HepG2 (cell line): Measurements from ENCODE around the gene GJA5. TPM values are rescaled to one million over a fixed set of nuclear protein-coding genes. Genes with fewer than 3 reads are reported as not detected.
A peak's percentile ranks its signal among the peaks of the same experiment; 100 is the strongest.
"Not testable (repeated sequence)": the region's sequence is repeated elsewhere in the genome, so short reads cannot be mapped to it uniquely, and the experiment has no call there.

Experiments
- ATAC-seq: fragments of 200-7000 bp; cut with Tn5 transposase; 3 replicates; pipeline ENCODE4 v1.9.1; 2020; ENCODE audit warnings: mild to moderate bottlenecking, moderate library complexity
- BruUV-seq: library from RNA; stranded (reverse); fragments of 400-500 nt; replicated peaks from 2 replicates; lab custom pipeline; 2021; lab: Mats Ljungman, UMichigan
- CTCF ChIA-PET: fragments of 300-600 bp; formaldehyde crosslinking; extraction: SDS; loops from one replicate; lab custom pipeline; 2021; ENCODE audit warnings: low total read pairs, inconsistent platforms, low intra/inter-chr PET ratio; lab: Yijun Ruan, JAX
- POLR2A ChIA-PET: fragments of 350-600 bp; sonication (Branson Sonifier 250); formaldehyde crosslinking; loops from one replicate; lab custom pipeline; 2020; ENCODE audit warnings: antibody characterized with exemption, inconsistent platforms; lab: Yijun Ruan, JAX
- DNase-seq: peaks from one replicate; pipeline ENCODE4 v3.0.0-alpha.2; 2015; ENCODE audit warnings: low spot score
- FAIRE-seq: peaks from 3 replicates; lab custom pipeline; 2011; peaks lifted over from hg19 to GRCh38; lab: Jason Lieb, UNC
- H2AFZ ChIP-seq: one replicate; pipeline ENCODE4 v1.6.1; 2011; ENCODE audit warnings: low read length, inconsistent platforms
- H3K27ac ChIP-seq: fragments of 300-600 bp; 3 replicates; pipeline ENCODE4 v1.8.0; 2011; ENCODE audit warnings: mixed run types, mild to moderate bottlenecking, mixed read lengths, low read length, inconsistent platforms; ENCODE audit not compliant: insufficient read depth; ENCODE audit errors: extremely low read length
- H3K27me3 ChIP-seq, 2 experiments: fragments of 200-600 bp in 1 of 2; 2 replicates in 1 of 2; 3 replicates in 1 of 2; pipeline versions ENCODE4 v1.6.0 to v1.8.0; 2011; ENCODE audit warnings: low read length in 2 of 2, mild to moderate bottlenecking in 2 of 2, moderate library complexity in 2 of 2, inconsistent platforms in 1 of 2; ENCODE audit not compliant: insufficient read depth in 2 of 2, control insufficient read depth in 1 of 2
- H3K36me3 ChIP-seq, 2 experiments: fragments of 200-600 bp in 1 of 2; replicated peaks in 1 of 2; 2 replicates in 1 of 2; 3 replicates in 1 of 2; pipeline versions ENCODE4 v1.5.1 to v1.8.0; 2011; ENCODE audit warnings: low read length in 2 of 2, inconsistent platforms in 1 of 2; ENCODE audit not compliant: insufficient read depth in 2 of 2, control insufficient read depth in 1 of 2
- H3K4me1 ChIP-seq: 2 replicates; pipeline ENCODE4 v1.5.1; 2012; ENCODE audit warnings: low read length, inconsistent platforms; ENCODE audit not compliant: insufficient read depth
- H3K4me2 ChIP-seq: 2 replicates; pipeline ENCODE4 v1.6.0; 2011; ENCODE audit warnings: low read depth, low read length, inconsistent platforms
- H3K4me3 ChIP-seq, 3 experiments: fragments of 200-600 bp in 1 of 3; sonication (generic), shearing (Covaris generic) in 1 of 3; replicated peaks in 1 of 3; 2 replicates each; pipeline ENCODE4 v1.5.1; 2011 to 2016; ENCODE audit warnings: low read length in 3 of 3, inconsistent platforms in 2 of 3, low read depth in 2 of 3, mild to moderate bottlenecking in 2 of 3, control low read depth in 1 of 3, mixed read lengths in 1 of 3; ENCODE audit not compliant: insufficient read depth in 1 of 3
- H3K79me2 ChIP-seq: one replicate; pipeline ENCODE4 v1.6.1; 2011; ENCODE audit warnings: low read length, inconsistent platforms; ENCODE audit not compliant: insufficient read depth
- H3K9ac ChIP-seq: 2 replicates; pipeline ENCODE4 v1.6.0; 2011; ENCODE audit warnings: mild to moderate bottlenecking, low read depth, low read length, inconsistent platforms; ENCODE audit not compliant: insufficient read depth
- H3K9me3 ChIP-seq: 2 replicates; pipeline ENCODE4 v1.5.1; 2012; ENCODE audit warnings: mild to moderate bottlenecking, low read length
- H4K20me1 ChIP-seq: 2 replicates; pipeline ENCODE4 v1.6.0; 2011; ENCODE audit warnings: inconsistent platforms, mild to moderate bottlenecking, low read length, moderate library complexity; ENCODE audit not compliant: insufficient read depth
- ARNTL ChIP-seq: sonication (generic); formaldehyde crosslinking; IDR thresholded peaks from 2 replicates; pipeline ENCODE4 v1.4.0; 2020; ENCODE audit warnings: mild to moderate bottlenecking, missing genetic modification reagents
- BCL6 ChIP-seq: IDR thresholded peaks from 2 replicates; pipeline ENCODE4 v1.6.1; 2016; ENCODE audit warnings: missing genetic modification reagents, missing compliant biosample characterization
- NR2C2 ChIP-seq: sonication (generic); formaldehyde crosslinking; IDR thresholded peaks from 2 replicates; pipeline ENCODE4 v1.4.0; 2020; ENCODE audit warnings: missing genetic modification reagents, mild to moderate bottlenecking, moderate library complexity, borderline replicate concordance
- PITX1 ChIP-seq: sonication (generic); formaldehyde crosslinking; IDR thresholded peaks from 2 replicates; pipeline ENCODE4 v1.5.1; 2020; ENCODE audit warnings: mild to moderate bottlenecking, missing genetic modification reagents
- SOX13 ChIP-seq, 3 experiments: fragments of 450-650 bp in 1 of 3; sonication (generic) in 1 of 3; formaldehyde crosslinking in 1 of 3; IDR thresholded peaks in 2 of 3; conservative IDR thresholded peaks in 1 of 3; 2 replicates each; pipeline versions ENCODE4 v1.5.0 to v1.6.1; 2016 to 2020; ENCODE audit warnings: antibody characterized with exemption in 1 of 3, mild to moderate bottlenecking in 1 of 3, missing compliant biosample characterization in 1 of 3, missing genetic modification reagents in 1 of 3, moderate library complexity in 1 of 3
- SOX5 ChIP-seq: IDR thresholded peaks from 2 replicates; pipeline ENCODE4 v1.6.1; 2016; ENCODE audit warnings: borderline replicate concordance
- ZNF609 ChIP-seq: sonication (generic); formaldehyde crosslinking; IDR thresholded peaks from 2 replicates; pipeline ENCODE4 v1.4.0; 2020; ENCODE audit warnings: mild to moderate bottlenecking, missing genetic modification reagents, borderline replicate concordance
- WGBS: methylation state at CpG from one replicate; pipeline ENCODE4 v1.1.6; 2017; ENCODE audit warnings: low lambda C conversion rate; 5-methylcytosine and 5-hydroxymethylcytosine counted together
- in situ Hi-C: cut with HindIII; loops from 2 replicates; pipeline ENCODE4 v1.10.0; 2017; ENCODE audit warnings: low pct_unique_long_range_greater_than_20kb; ENCODE audit not compliant: extremely low pct_ligation_motif_present
- intact Hi-C: fragments of 100-400 bp; cut with micrococcal nuclease; formaldehyde crosslinking; loops from one replicate; pipeline ENCODE4 v1.10.0; 2022; ENCODE audit not compliant: unreplicated experiment
- polyA plus RNA-seq, 8 experiments: library from polyadenylated mRNA; depleted of rRNA in 3 of 8; stranded (reverse) in 7 of 8; unstranded in 1 of 8; fragments of >200 nt; fragmentation: Illumina TruSeq in 4 of 8; extraction: Trizol in 4 of 8; gene quantifications; 2 replicates each; pipeline versions ENCODE4 v1.2.1 to v1.2.3, GENCODE V29; 2011 to 2016; ENCODE audit warnings: low read depth in 4 of 8, missing spikeins in 1 of 8, mixed read lengths in 1 of 8; ENCODE audit not compliant: insufficient read depth in 1 of 8
- total RNA-seq, 5 experiments: library from RNA; depleted of rRNA; stranded (reverse); fragments of >200 nt; fragmentation: Illumina TruSeq; extraction: Trizol; gene quantifications; 2 replicates each; pipeline ENCODE4 v1.2.3, GENCODE V29; 2016; ENCODE audit warnings: low read depth in 1 of 5
- TF ChIP-seq, protein P1 (sequence below): IDR thresholded peaks from 2 replicates; pipeline ENCODE4 v1.4.0; 2020; ENCODE audit warnings: mild to moderate bottlenecking, missing genetic modification reagents
- TF ChIP-seq, protein P2 (sequence below): sonication (generic); formaldehyde crosslinking; conservative IDR thresholded peaks from 2 replicates; pipeline ENCODE4 v1.4.0; 2020; ENCODE audit warnings: mild to moderate bottlenecking, missing genetic modification reagents, moderate library complexity

The GJA5 gene
- total and polyA plus RNA-seq, 2 of the 13 experiments (the other 11 are each of a cell fraction or from before 2014, with no cell fraction given): not detected

GRCh38 chr1:147734291-147734841 lies 26.0 kb downstream of the GJA5 start:
- H3K27ac ChIP-seq; H3K9me3 ChIP-seq; H4K20me1 ChIP-seq; H3K4me3 ChIP-seq; BruUV-seq; H3K79me2 ChIP-seq; ATAC-seq; CTCF ChIA-PET; POLR2A ChIA-PET; H3K27me3 ChIP-seq; FAIRE-seq; H3K36me3 ChIP-seq; H2AFZ ChIP-seq; H3K9ac ChIP-seq; in situ Hi-C loops; TF ChIP-seq SOX13 (IDR thresholded peaks at IDR 0.05): not testable (repeated sequence)
- H3K4me1 ChIP-seq: peaks cover 12% of the 10 kb centered on the region
- peak; percentile 52 for DNase-seq
- H3K4me2 ChIP-seq: peak overlapping the region; percentile 18; the same call in 1 of the 2 replicates
- WGBS: 8% methylated on average over 4 of the region's 4 CpGs
- intact Hi-C loops: loop anchor here (10.0 kb wide), 1 partner anchor 80 kb away; no protein-coding TSS in a partner anchor
- TF ChIP-seq ARNTL (CRISPR knock-in tag) (0 out of 2 replicates have a peak, but pooled peaks have one; percentile 27), ZNF609 (CRISPR knock-in tag) (peak; percentile 36; the same call in 1 of the 2 replicates), SOX13 (CRISPR knock-in tag; conservative IDR thresholded peaks at IDR 0.05 in 1 of 2, IDR thresholded peaks at IDR 0.05 in 1 of 2) (peak in 1 of 2 experiments; percentile 83; a peak in 2 of 4 replicates), PITX1 (CRISPR knock-in tag) (peak; percentile 96), NR2C2 (peak; percentile 23; the same call in 1 of the 2 replicates), BCL6 (0 out of 2 replicates have a peak, but pooled peaks have one; percentile 19), SOX5 (CRISPR knock-in tag) (peak; percentile 78)
- TF ChIP-seq, protein P1, sequence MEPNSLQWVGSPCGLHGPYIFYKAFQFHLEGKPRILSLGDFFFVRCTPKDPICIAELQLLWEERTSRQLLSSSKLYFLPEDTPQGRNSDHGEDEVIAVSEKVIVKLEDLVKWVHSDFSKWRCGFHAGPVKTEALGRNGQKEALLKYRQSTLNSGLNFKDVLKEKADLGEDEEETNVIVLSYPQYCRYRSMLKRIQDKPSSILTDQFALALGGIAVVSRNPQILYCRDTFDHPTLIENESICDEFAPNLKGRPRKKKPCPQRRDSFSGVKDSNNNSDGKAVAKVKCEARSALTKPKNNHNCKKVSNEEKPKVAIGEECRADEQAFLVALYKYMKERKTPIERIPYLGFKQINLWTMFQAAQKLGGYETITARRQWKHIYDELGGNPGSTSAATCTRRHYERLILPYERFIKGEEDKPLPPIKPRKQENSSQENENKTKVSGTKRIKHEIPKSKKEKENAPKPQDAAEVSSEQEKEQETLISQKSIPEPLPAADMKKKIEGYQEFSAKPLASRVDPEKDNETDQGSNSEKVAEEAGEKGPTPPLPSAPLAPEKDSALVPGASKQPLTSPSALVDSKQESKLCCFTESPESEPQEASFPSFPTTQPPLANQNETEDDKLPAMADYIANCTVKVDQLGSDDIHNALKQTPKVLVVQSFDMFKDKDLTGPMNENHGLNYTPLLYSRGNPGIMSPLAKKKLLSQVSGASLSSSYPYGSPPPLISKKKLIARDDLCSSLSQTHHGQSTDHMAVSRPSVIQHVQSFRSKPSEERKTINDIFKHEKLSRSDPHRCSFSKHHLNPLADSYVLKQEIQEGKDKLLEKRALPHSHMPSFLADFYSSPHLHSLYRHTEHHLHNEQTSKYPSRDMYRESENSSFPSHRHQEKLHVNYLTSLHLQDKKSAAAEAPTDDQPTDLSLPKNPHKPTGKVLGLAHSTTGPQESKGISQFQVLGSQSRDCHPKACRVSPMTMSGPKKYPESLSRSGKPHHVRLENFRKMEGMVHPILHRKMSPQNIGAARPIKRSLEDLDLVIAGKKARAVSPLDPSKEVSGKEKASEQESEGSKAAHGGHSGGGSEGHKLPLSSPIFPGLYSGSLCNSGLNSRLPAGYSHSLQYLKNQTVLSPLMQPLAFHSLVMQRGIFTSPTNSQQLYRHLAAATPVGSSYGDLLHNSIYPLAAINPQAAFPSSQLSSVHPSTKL (CRISPR knock-in tag): peak; percentile 70; the same call in 1 of the 2 replicates
- TF ChIP-seq, protein P2, sequence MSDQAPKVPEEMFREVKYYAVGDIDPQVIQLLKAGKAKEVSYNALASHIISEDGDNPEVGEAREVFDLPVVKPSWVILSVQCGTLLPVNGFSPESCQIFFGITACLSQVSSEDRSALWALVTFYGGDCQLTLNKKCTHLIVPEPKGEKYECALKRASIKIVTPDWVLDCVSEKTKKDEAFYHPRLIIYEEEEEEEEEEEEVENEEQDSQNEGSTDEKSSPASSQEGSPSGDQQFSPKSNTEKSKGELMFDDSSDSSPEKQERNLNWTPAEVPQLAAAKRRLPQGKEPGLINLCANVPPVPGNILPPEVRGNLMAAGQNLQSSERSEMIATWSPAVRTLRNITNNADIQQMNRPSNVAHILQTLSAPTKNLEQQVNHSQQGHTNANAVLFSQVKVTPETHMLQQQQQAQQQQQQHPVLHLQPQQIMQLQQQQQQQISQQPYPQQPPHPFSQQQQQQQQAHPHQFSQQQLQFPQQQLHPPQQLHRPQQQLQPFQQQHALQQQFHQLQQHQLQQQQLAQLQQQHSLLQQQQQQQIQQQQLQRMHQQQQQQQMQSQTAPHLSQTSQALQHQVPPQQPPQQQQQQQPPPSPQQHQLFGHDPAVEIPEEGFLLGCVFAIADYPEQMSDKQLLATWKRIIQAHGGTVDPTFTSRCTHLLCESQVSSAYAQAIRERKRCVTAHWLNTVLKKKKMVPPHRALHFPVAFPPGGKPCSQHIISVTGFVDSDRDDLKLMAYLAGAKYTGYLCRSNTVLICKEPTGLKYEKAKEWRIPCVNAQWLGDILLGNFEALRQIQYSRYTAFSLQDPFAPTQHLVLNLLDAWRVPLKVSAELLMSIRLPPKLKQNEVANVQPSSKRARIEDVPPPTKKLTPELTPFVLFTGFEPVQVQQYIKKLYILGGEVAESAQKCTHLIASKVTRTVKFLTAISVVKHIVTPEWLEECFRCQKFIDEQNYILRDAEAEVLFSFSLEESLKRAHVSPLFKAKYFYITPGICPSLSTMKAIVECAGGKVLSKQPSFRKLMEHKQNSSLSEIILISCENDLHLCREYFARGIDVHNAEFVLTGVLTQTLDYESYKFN (CRISPR knock-in tag): peak; percentile 37; the same call in 1 of the 2 replicates
